ENCODE data around the gene PDE4DIP. TPM values are rescaled to one million over a fixed set of nuclear protein-coding genes. Genes with fewer than 3 reads are reported as not detected.
"Not testable (repeated sequence)": the region's sequence is repeated elsewhere in the genome, so short reads cannot be mapped to it uniquely, and the experiment has no call there.

The PDE4DIP gene
- total RNA-seq, 1 experiment from 2014 or later, result 13.6 TPM

- in situ Hi-C loops (cut with HindIII; ENCODE audit: low pct_unique_long_range_greater_than_20kb, low sequenced_read_pairs); H3K9me3 ChIP-seq (ENCODE audit: control insufficient read depth, insufficient read depth, low read depth, low read length); BruUV-seq (replicated peaks); DNase-seq (ENCODE audit: low read depth, low spot score); H3K27ac ChIP-seq (ENCODE audit: low read length); H3K4me1 ChIP-seq (ENCODE audit: control insufficient read depth, insufficient read depth, low read length); intact Hi-C loops (cut with micrococcal nuclease; ENCODE audit: unreplicated experiment); H3K36me3 ChIP-seq (ENCODE audit: control insufficient read depth, insufficient read depth, low read length); H3K27me3 ChIP-seq (ENCODE audit: control insufficient read depth, insufficient read depth, low read length); ATAC-seq; POLR2A ChIA-PET; CTCF ChIA-PET; H3K4me3 ChIP-seq (ENCODE audit: low read depth in 2 of 2, low read length in 2 of 2): not testable (repeated sequence)
Observed at GRCh38 chr1:148909219-148909826, 65.1 kb downstream of the PDE4DIP start.

DNA sequence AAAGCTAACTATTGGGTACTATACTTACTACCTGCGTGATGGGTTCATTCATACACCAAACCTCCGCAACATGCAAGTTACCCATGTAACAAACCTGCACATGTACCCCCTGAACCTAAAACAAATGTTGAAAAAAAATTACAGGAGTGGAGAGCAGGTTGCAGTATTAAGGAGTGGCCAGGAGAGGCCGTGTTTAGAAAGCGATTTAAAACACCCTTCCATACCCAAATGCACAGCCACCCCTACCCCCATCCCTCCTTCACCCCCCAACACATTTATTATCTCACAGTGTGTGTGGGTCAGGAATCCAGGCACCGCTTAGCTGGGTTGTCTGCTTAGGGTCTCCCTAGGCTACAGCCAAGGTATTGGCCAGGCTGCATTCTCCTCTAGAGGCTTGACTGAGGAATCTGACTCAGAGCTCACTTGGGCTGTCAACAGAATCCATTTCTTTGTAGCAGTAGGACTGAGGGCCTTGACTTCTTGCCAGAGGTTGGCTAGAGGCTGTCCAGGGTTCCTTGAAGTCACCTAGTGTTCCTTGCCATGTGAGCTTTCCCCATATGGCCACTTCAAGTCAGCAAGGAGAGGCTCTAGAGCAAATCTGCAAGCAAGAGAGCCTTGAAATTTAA, 67.2 kb downstream of the PDE4DIP start:
- intact Hi-C loops (cut with micrococcal nuclease; ENCODE audit: unreplicated experiment); H3K9me3 ChIP-seq (ENCODE audit: control insufficient read depth, insufficient read depth, low read depth, low read length); POLR2A ChIA-PET; H3K4me1 ChIP-seq (ENCODE audit: control insufficient read depth, insufficient read depth, low read length); CTCF ChIA-PET; in situ Hi-C loops (cut with HindIII; ENCODE audit: low pct_unique_long_range_greater_than_20kb, low sequenced_read_pairs); H3K36me3 ChIP-seq (ENCODE audit: control insufficient read depth, insufficient read depth, low read length); H3K27ac ChIP-seq (ENCODE audit: low read length); H3K27me3 ChIP-seq (ENCODE audit: control insufficient read depth, insufficient read depth, low read length); H3K4me3 ChIP-seq (ENCODE audit: low read depth in 2 of 2, low read length in 2 of 2); DNase-seq (ENCODE audit: low read depth, low spot score); BruUV-seq (replicated peaks): not testable (repeated sequence)
- ATAC-seq, result peak; percentile 86

DNA sequence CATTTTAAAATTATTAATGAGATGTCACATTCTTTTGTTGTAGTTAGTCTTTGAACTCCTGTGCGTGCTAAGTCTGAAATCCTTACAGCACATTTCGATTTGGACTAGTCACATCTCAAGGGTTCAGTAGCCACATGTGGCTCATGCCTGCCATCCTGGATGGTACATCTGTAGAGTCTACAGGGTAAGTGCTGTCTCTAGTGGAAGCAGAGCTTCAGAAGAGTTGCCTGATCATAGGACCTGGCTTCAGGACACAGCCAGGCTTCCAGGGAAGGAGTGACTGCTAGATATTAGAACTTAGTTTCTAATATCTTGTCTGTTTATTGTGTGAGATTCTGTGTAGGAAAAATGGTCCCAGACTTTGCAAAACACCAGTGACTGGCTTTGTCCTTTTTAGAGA, 72.0 kb downstream of the PDE4DIP start:
- ATAC-seq; CTCF ChIA-PET; POLR2A ChIA-PET; H3K4me1 ChIP-seq (ENCODE audit: control insufficient read depth, insufficient read depth, low read length); H3K4me3 ChIP-seq (ENCODE audit: low read depth in 2 of 2, low read length in 2 of 2); H3K27me3 ChIP-seq (ENCODE audit: control insufficient read depth, insufficient read depth, low read length); H3K27ac ChIP-seq (ENCODE audit: low read length); H3K36me3 ChIP-seq (ENCODE audit: control insufficient read depth, insufficient read depth, low read length); BruUV-seq (replicated peaks); in situ Hi-C loops (cut with HindIII; ENCODE audit: low pct_unique_long_range_greater_than_20kb, low sequenced_read_pairs); DNase-seq (ENCODE audit: low read depth, low spot score); intact Hi-C loops (cut with micrococcal nuclease; ENCODE audit: unreplicated experiment); H3K9me3 ChIP-seq (ENCODE audit: control insufficient read depth, insufficient read depth, low read depth, low read length): not testable (repeated sequence)

DNA sequence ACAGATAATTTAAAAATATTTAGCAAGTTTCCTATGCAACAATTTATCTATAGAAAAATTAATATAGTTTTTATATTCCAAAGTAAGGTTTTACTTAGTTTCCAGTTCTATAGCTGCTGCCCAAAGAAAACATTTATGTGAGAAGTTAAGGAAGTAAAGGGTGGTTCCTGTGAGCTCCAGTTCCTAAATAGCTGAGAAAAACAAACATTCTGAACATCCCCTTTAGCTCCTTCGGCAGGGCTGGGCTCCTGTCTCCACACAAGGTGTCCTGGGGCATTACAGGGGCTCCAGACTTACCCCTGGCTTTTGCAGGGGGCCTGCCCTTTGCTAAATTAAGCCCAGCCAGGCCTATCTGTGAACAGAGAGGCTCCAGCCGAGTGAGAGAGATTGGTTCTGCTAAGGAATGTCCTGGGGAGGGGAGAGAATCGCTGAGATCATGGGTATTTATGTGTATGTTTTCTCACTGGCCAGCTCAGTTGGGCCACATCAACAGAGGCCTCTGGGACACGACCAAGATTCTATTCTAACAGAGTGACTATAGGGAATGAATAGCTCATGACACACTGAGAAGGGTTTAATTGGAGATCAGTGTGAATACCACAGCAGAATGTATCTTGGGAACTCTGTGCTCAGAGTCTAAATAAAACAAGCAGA, 72.6 kb downstream of the PDE4DIP start:
- DNase-seq (ENCODE audit: low read depth, low spot score); CTCF ChIA-PET; H3K27me3 ChIP-seq (ENCODE audit: control insufficient read depth, insufficient read depth, low read length); POLR2A ChIA-PET; H3K9me3 ChIP-seq (ENCODE audit: control insufficient read depth, insufficient read depth, low read depth, low read length); H3K4me1 ChIP-seq (ENCODE audit: control insufficient read depth, insufficient read depth, low read length); intact Hi-C loops (cut with micrococcal nuclease; ENCODE audit: unreplicated experiment); H3K36me3 ChIP-seq (ENCODE audit: control insufficient read depth, insufficient read depth, low read length); H3K4me3 ChIP-seq (ENCODE audit: low read depth in 2 of 2, low read length in 2 of 2); BruUV-seq (replicated peaks); H3K27ac ChIP-seq (ENCODE audit: low read length); in situ Hi-C loops (cut with HindIII; ENCODE audit: low pct_unique_long_range_greater_than_20kb, low sequenced_read_pairs): not testable (repeated sequence)
- peak; percentile 38; the same call in 1 of the 2 replicates for ATAC-seq

DNA sequence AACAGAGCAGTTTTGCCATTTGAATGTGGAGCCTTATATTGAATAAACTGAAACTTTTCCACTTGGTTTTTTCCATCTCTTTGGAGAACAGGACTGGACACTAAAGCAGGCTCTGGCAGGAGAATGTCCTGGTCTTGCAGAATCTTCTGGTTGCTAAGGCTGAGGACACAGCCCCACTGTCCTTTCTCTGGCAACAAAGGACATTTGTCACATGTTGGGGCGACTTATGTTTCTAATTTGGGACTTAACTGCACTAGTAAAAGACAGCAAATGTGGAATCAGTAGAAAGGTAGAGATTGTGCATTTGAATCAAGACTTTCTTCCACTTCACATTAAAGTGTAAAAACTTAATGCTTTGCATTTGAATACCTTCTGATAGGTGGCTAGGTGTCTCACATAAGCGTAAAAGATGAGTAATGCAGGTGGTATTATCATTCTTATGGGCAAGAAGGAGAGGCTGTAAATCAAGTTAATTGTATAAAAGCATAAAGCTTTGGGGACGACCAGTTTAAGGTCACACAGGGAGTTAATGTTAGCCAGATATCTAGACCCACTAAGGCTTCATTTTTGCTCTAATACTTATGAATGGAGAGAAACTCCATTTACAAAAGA, 74.7 kb downstream of the PDE4DIP start:
- peak; percentile 23; the same call in 1 of the 2 replicates for ATAC-seq
- H3K36me3 ChIP-seq (ENCODE audit: control insufficient read depth, insufficient read depth, low read length); H3K4me1 ChIP-seq (ENCODE audit: control insufficient read depth, insufficient read depth, low read length); H3K27me3 ChIP-seq (ENCODE audit: control insufficient read depth, insufficient read depth, low read length); BruUV-seq (replicated peaks); in situ Hi-C loops (cut with HindIII; ENCODE audit: low pct_unique_long_range_greater_than_20kb, low sequenced_read_pairs); H3K9me3 ChIP-seq (ENCODE audit: control insufficient read depth, insufficient read depth, low read depth, low read length); H3K27ac ChIP-seq (ENCODE audit: low read length); intact Hi-C loops (cut with micrococcal nuclease; ENCODE audit: unreplicated experiment); DNase-seq (ENCODE audit: low read depth, low spot score); H3K4me3 ChIP-seq (ENCODE audit: low read depth in 2 of 2, low read length in 2 of 2); POLR2A ChIA-PET; CTCF ChIA-PET: not testable (repeated sequence)

- BruUV-seq (replicated peaks), result TSS peak; percentile 53
- ATAC-seq; H3K4me3 ChIP-seq (ENCODE audit: low read depth in 2 of 2, low read length in 2 of 2); H3K36me3 ChIP-seq (ENCODE audit: control insufficient read depth, insufficient read depth, low read length); CTCF ChIA-PET; H3K27ac ChIP-seq (ENCODE audit: low read length); H3K4me1 ChIP-seq (ENCODE audit: control insufficient read depth, insufficient read depth, low read length); POLR2A ChIA-PET; H3K9me3 ChIP-seq (ENCODE audit: control insufficient read depth, insufficient read depth, low read depth, low read length); H3K27me3 ChIP-seq (ENCODE audit: control insufficient read depth, insufficient read depth, low read length); intact Hi-C loops (cut with micrococcal nuclease; ENCODE audit: unreplicated experiment); DNase-seq (ENCODE audit: low read depth, low spot score); in situ Hi-C loops (cut with HindIII; ENCODE audit: low pct_unique_long_range_greater_than_20kb, low sequenced_read_pairs): not testable (repeated sequence)
Observed at GRCh38 chr1:148921047-148921446, 76.8 kb downstream of the PDE4DIP start.

- CTCF ChIA-PET; H3K4me3 ChIP-seq (ENCODE audit: low read depth in 2 of 2, low read length in 2 of 2); H3K27me3 ChIP-seq (ENCODE audit: control insufficient read depth, insufficient read depth, low read length); H3K36me3 ChIP-seq (ENCODE audit: control insufficient read depth, insufficient read depth, low read length); H3K27ac ChIP-seq (ENCODE audit: low read length); BruUV-seq (replicated peaks); H3K4me1 ChIP-seq (ENCODE audit: control insufficient read depth, insufficient read depth, low read length); ATAC-seq; DNase-seq (ENCODE audit: low read depth, low spot score); H3K9me3 ChIP-seq (ENCODE audit: control insufficient read depth, insufficient read depth, low read depth, low read length); POLR2A ChIA-PET; in situ Hi-C loops (cut with HindIII; ENCODE audit: low pct_unique_long_range_greater_than_20kb, low sequenced_read_pairs); intact Hi-C loops (cut with micrococcal nuclease; ENCODE audit: unreplicated experiment): not testable (repeated sequence)
Observed at GRCh38 chr1:148923798-148924197, 79.6 kb downstream of the PDE4DIP start.

Measured in Panc1 (cell line).